K562 (cell line): ENCODE results near the gene RAMAC. TPM values are rescaled to one million over a fixed set of nuclear protein-coding genes. Genes with fewer than 3 reads are reported as not detected.

Experiments
- CHD4 ChIP-seq: fragments of 200-600 bp; sonication (generic); IDR thresholded peaks from 3 replicates; pipeline ENCODE4 v1.6.1; 2012; ENCODE audit warnings: low read depth, mild to moderate bottlenecking, mixed read lengths, low read length, inconsistent platforms; ENCODE audit not compliant: insufficient read depth, insufficient replicate concordance, poor library complexity, severe bottlenecking
- CREB3 ChIP-seq: fragments of 450-650 bp; conservative IDR thresholded peaks from 2 replicates; pipeline ENCODE4 v1.6.1; 2016; ENCODE audit warnings: missing genetic modification characterization, low read depth, mild to moderate bottlenecking, missing compliant biosample characterization, moderate library complexity
- EP300 ChIP-seq: IDR thresholded peaks from 2 replicates; pipeline ENCODE4 v1.6.1; 2012; ENCODE audit warnings: low read length, improper control_type of control experiment
- FOSL1 ChIP-seq: fragments of 200-800 bp; sonication (Bioruptor generic); conservative IDR thresholded peaks from 2 replicates; pipeline ENCODE4 v1.6.1; 2016; ENCODE audit warnings: missing genetic modification characterization, missing compliant biosample characterization
- FOXA3 ChIP-seq, 2 experiments: fragments of 450-650 bp in 1 of 2; sonication (generic) in 1 of 2; formaldehyde crosslinking; IDR thresholded peaks in 1 of 2; conservative IDR thresholded peaks in 1 of 2; 2 replicates each; pipeline versions ENCODE4 v1.4.0 to v1.8.0; 2020 to 2022; ENCODE audit warnings: mild to moderate bottlenecking in 2 of 2, missing genetic modification reagents in 1 of 2
- FOXK2 ChIP-seq, 2 experiments: fragments of 450-650 bp; IDR thresholded peaks in 1 of 2; conservative IDR thresholded peaks in 1 of 2; 2 replicates each; pipeline ENCODE4 v1.6.1; 2016; ENCODE audit warnings: low read depth in 2 of 2, mild to moderate bottlenecking in 1 of 2
- GTF2F1 ChIP-seq: IDR thresholded peaks from 2 replicates; pipeline ENCODE4 v1.6.1; 2011; ENCODE audit warnings: low read depth, low read length, improper control_type of control experiment
- HDAC2 ChIP-seq: fragments of 450-650 bp; IDR thresholded peaks from 2 replicates; pipeline ENCODE4 v1.6.1; 2016; ENCODE audit warnings: mild to moderate bottlenecking
- HMG20B ChIP-seq: fragments of 250-450 bp; sonication (Bioruptor Pico); IDR thresholded peaks from 2 replicates; pipeline ENCODE4 v1.5.0; 2021; ENCODE audit warnings: mild to moderate bottlenecking
- JUND ChIP-seq, 2 experiments: IDR thresholded peaks; 2 replicates in 1 of 2; 3 replicates in 1 of 2; pipeline ENCODE4 v1.6.1; 2011; ENCODE audit warnings: borderline replicate concordance in 2 of 2, low read depth in 2 of 2, low read length in 2 of 2, improper control_type of control experiment in 1 of 2, missing biosample characterization in 1 of 2, missing genetic modification characterization in 1 of 2, missing genetic modification reagents in 1 of 2
- KDM2B ChIP-seq: fragments of 250-450 bp; sonication (Bioruptor Pico); IDR thresholded peaks from 2 replicates; pipeline ENCODE4 v1.8.0; 2021; ENCODE audit warnings: mild to moderate bottlenecking, moderate library complexity
- KDM5B ChIP-seq: fragments of 200-600 bp; sonication (generic); IDR thresholded peaks from 2 replicates; pipeline ENCODE4 v1.6.1; 2012; ENCODE audit warnings: low read depth, mild to moderate bottlenecking, moderate library complexity, low read length, control low read depth, inconsistent platforms; ENCODE audit not compliant: insufficient replicate concordance
- LEF1 ChIP-seq: fragments of 450-650 bp; IDR thresholded peaks from 2 replicates; pipeline ENCODE4 v1.6.1; 2016; ENCODE audit warnings: mild to moderate bottlenecking
- NCOR1 ChIP-seq: fragments of 450-650 bp; IDR thresholded peaks from 2 replicates; pipeline ENCODE4 v1.6.1; 2016; ENCODE audit warnings: mild to moderate bottlenecking, moderate library complexity
- NFATC3 ChIP-seq: fragments of 450-650 bp; IDR thresholded peaks from 2 replicates; pipeline ENCODE4 v1.6.1; 2017; ENCODE audit warnings: mild to moderate bottlenecking
- PRPF4 ChIP-seq: fragments of 200-400 bp; formaldehyde crosslinking; IDR thresholded peaks from one replicate; pipeline ENCODE4 v1.6.1; 2017; ENCODE audit warnings: low read length, low read depth, mild to moderate bottlenecking; ENCODE audit not compliant: insufficient read depth, poor library complexity, severe bottlenecking
- PURB ChIP-seq: sonication (generic); formaldehyde crosslinking; IDR thresholded peaks from 2 replicates; pipeline ENCODE4 v1.9.0; 2021; ENCODE audit warnings: low read depth, mild to moderate bottlenecking, missing genetic modification reagents
- RNF2 ChIP-seq: sonication (generic); IDR thresholded peaks from 2 replicates; pipeline ENCODE4 v1.6.1; 2016
- SMARCB1 ChIP-seq: IDR thresholded peaks from 2 replicates; pipeline ENCODE4 v1.6.1; 2011; ENCODE audit warnings: improper control_type of control experiment, low read depth; ENCODE audit not compliant: insufficient read length
- TSHZ1 ChIP-seq: fragments of 250-450 bp; sonication (Bioruptor Pico); IDR thresholded peaks from 2 replicates; pipeline ENCODE4 v1.4.0; 2020; ENCODE audit warnings: mild to moderate bottlenecking, moderate library complexity
- ZKSCAN1 ChIP-seq: fragments of 150-350 bp; IDR thresholded peaks from 2 replicates; pipeline ENCODE4 v1.6.1; 2016; ENCODE audit warnings: low read depth, low read length
- ZNF316 ChIP-seq: fragments of 450-650 bp; IDR thresholded peaks from 2 replicates; pipeline ENCODE4 v1.6.1; 2016
- ZNF584 ChIP-seq: fragments of 200-800 bp; sonication (Bioruptor generic); IDR thresholded peaks from 2 replicates; pipeline ENCODE4 v1.6.1; 2016; ENCODE audit warnings: low read depth, mild to moderate bottlenecking, missing genetic modification characterization, missing compliant biosample characterization
- polyA plus RNA-seq, 8 experiments: library from polyadenylated mRNA; depleted of rRNA in 4 of 8; stranded (reverse) in 5 of 8; unstranded in 3 of 8; fragments of >200 nt; fragmentation: Nextera tagmentation in 2 of 8; fragmentation: Illumina TruSeq in 1 of 8; extraction: Ambion mirVana in 2 of 8; extraction: Trizol in 1 of 8; gene quantifications; 2 replicates each; pipeline versions ENCODE4 v1.2.1 to v1.2.3, GENCODE V29; 2011 to 2014; ENCODE audit warnings: inconsistent platforms in 1 of 8, missing spikeins in 1 of 8
- total RNA-seq, 7 experiments: library from RNA; depleted of rRNA in 6 of 7; stranded (reverse); fragments of >200 nt in 6 of 7; fragmentation: Illumina TruSeq in 2 of 7; extraction: Trizol in 2 of 7; gene quantifications; 2 replicates each; pipeline versions ENCODE4 v1.2.1 to v1.2.3, GENCODE V29; 2011 to 2021; ENCODE audit warnings: low replicate concordance in 1 of 7

RAMAC gene
- total and polyA plus RNA-seq, 9 of the 15 experiments (the other 6 are each of a cell fraction or from before 2014, with no cell fraction given), result 26.9 to 108 (median 38.4) TPM

- TF ChIP-seq KDM5B (peak; percentile 56), RNF2 (peak; percentile 75; the same call in 1 of the 2 replicates), NCOR1 (0 out of 2 replicates have a peak, but pooled peaks have one; percentile 21), FOXA3 (CRISPR knock-in tag; conservative IDR thresholded peaks at IDR 0.05 in 1 of 2, IDR thresholded peaks at IDR 0.05 in 1 of 2) (peak in 1 of 2 experiments; percentile 82; a peak in 1 of 4 replicates), ZNF316 (no peak), PURB (CRISPR knock-in tag) (no peak), HDAC2 (peak; percentile 26; the same call in 1 of the 2 replicates), SMARCB1 (no peak), TSHZ1 (no peak), FOSL1 (tag) (0 out of 2 replicates have a peak, but pooled peaks have one; percentile 28), CHD4 (no peak), EP300 (0 out of 2 replicates have a peak, but pooled peaks have one; percentile 18), JUND (IDR thresholded peaks at IDR 0.05; ENCODE audit: borderline replicate concordance, low read depth, low read length) (peak; percentile 72), JUND (tag; IDR thresholded peaks at IDR 0.05; ENCODE audit: borderline replicate concordance, low read depth, low read length) (no peak), HMG20B (CRISPR knock-in tag) (no peak), PRPF4 (no peak), CREB3 (peak; percentile 73; the same call in 1 of the 2 replicates), LEF1 (0 out of 2 replicates have a peak, but pooled peaks have one; percentile 10), FOXK2 (conservative IDR thresholded peaks at IDR 0.05 in 1 of 2, IDR thresholded peaks at IDR 0.05 in 1 of 2; ENCODE audit: low read depth in 2 of 2) (0 out of 4 replicates have a peak, but pooled peaks of 1 of the 2 experiments have one; percentile 35), ZNF584 (CRISPR knock-in tag) (peak; percentile 37; the same call in 1 of the 2 replicates), ZKSCAN1 (0 out of 2 replicates have a peak, but pooled peaks have one; percentile 11), NFATC3 (no peak), KDM2B (CRISPR knock-in tag) (peak; percentile 66; the same call in 1 of the 2 replicates), GTF2F1 (no peak)
These were observed 25.5 kb downstream of the RAMAC start, which contains the start of gene C15orf40 (continued) for GRCh38 chr15:83011271-83012075.
